Measurements from ENCODE around the gene TMEM38B.
"Not testable (repeated sequence)": the region's sequence is repeated elsewhere in the genome, so short reads cannot be mapped to it uniquely, and the experiment has no call there.

Gene TMEM38B

GRCh38 chr9:105683688-105684275, 10.6 kb upstream of the TMEM38B start:
- no peak for DNase-seq

GRCh38 chr9:105686936-105687335, 7.4 kb upstream of the TMEM38B start:
- DNase-seq, result no peak

- no peak for DNase-seq
Observed at GRCh38 chr9:105690742-105691141, 3.6 kb upstream of the TMEM38B start.

- no peak for DNase-seq
Observed at GRCh38 chr9:105693435-105694189, 729 bp upstream of the TMEM38B start.

GRCh38 chr9:105694848-105695581, 674 bp downstream of the TMEM38B start:
- no peak for DNase-seq

GRCh38 chr9:105696219-105696793, 2.0 kb downstream of the TMEM38B start:
- no peak for DNase-seq

GRCh38 chr9:105697871-105698270, 3.5 kb downstream of the TMEM38B start:
- no peak for DNase-seq

GRCh38 chr9:105698348-105698870, 4.1 kb downstream of the TMEM38B start:
- DNase-seq, result no peak

GRCh38 chr9:105700668-105701067, 6.3 kb downstream of the TMEM38B start:
- DNase-seq, result no peak

- DNase-seq, result no peak
Observed at GRCh38 chr9:105701145-105701544, 6.8 kb downstream of the TMEM38B start.

GRCh38 chr9:105702207-105702606, 7.9 kb downstream of the TMEM38B start:
- no peak for DNase-seq

GRCh38 chr9:105703638-105704037, 9.3 kb downstream of the TMEM38B start:
- DNase-seq, result not testable (repeated sequence)

- no peak for DNase-seq
Observed at GRCh38 chr9:105706156-105706555, 11.8 kb downstream of the TMEM38B start.

GRCh38 chr9:105708405-105708804, 14.1 kb downstream of the TMEM38B start:
- DNase-seq, result no peak

- DNase-seq, result no peak
Observed at GRCh38 chr9:105710638-105711037, 16.3 kb downstream of the TMEM38B start.

GRCh38 chr9:105711867-105712266, 17.5 kb downstream of the TMEM38B start:
- no peak for DNase-seq

GRCh38 chr9:105712297-105712696, 18.0 kb downstream of the TMEM38B start:
- no peak for DNase-seq

GRCh38 chr9:105712773-105713172, 18.4 kb downstream of the TMEM38B start:
- no peak for DNase-seq

- no peak for DNase-seq
Observed at GRCh38 chr9:105713260-105714019, 19.1 kb downstream of the TMEM38B start.

GRCh38 chr9:105714020-105714331, 19.6 kb downstream of the TMEM38B start:
- no peak for DNase-seq

GRCh38 chr9:105716146-105716545, 21.8 kb downstream of the TMEM38B start:
- no peak for DNase-seq

- DNase-seq, result no peak
Observed at GRCh38 chr9:105722099-105722498, 27.8 kb downstream of the TMEM38B start.

- DNase-seq, result no peak
Observed at GRCh38 chr9:105725370-105725769, 31.0 kb downstream of the TMEM38B start.
